K562 (cell line): Measurements from ENCODE around the gene PSMB8. TPM values are rescaled to one million over a fixed set of nuclear protein-coding genes. Genes with fewer than 3 reads are reported as not detected.

Experiments
- BCOR ChIP-seq: fragments of 450-650 bp; IDR thresholded peaks from 2 replicates; pipeline ENCODE4 v1.6.1; 2016
- HEY1 ChIP-seq: fragments of 250-450 bp; sonication (Bioruptor Pico); IDR thresholded peaks from 2 replicates; pipeline ENCODE4 v1.5.0; 2020; ENCODE audit warnings: mild to moderate bottlenecking, moderate library complexity, borderline replicate concordance
- PML ChIP-seq: IDR thresholded peaks from 2 replicates; pipeline ENCODE4 v1.6.1; 2012; ENCODE audit warnings: low read length, inconsistent platforms
- SMAD4 ChIP-seq: fragments of 250-450 bp; sonication (Bioruptor Pico); conservative IDR thresholded peaks from 2 replicates; pipeline ENCODE4 v1.8.0; 2021; ENCODE audit warnings: inconsistent platforms, mild to moderate bottlenecking, moderate library complexity
- ZNF124 ChIP-seq: sonication (generic); formaldehyde crosslinking; IDR thresholded peaks from 2 replicates; pipeline ENCODE4 v1.8.1; 2022; ENCODE audit warnings: missing genetic modification reagents
- ZNF165 ChIP-seq: fragments of 250-450 bp; sonication (Bioruptor Pico); IDR thresholded peaks from 2 replicates; pipeline ENCODE4 v1.4.0; 2020; ENCODE audit warnings: borderline replicate concordance
- ZNF644 ChIP-seq: fragments of 200-800 bp; sonication (Bioruptor generic); IDR thresholded peaks from 2 replicates; pipeline ENCODE4 v1.6.1; 2016; ENCODE audit warnings: low read depth, missing genetic modification characterization, missing compliant biosample characterization
- ZNF778 ChIP-seq: fragments of 450-650 bp; formaldehyde crosslinking; IDR thresholded peaks from 2 replicates; pipeline ENCODE4 v1.4.0; 2020; ENCODE audit warnings: mild to moderate bottlenecking, moderate library complexity
- polyA plus RNA-seq, 8 experiments: library from polyadenylated mRNA; depleted of rRNA in 4 of 8; stranded (reverse) in 5 of 8; unstranded in 3 of 8; fragments of >200 nt; fragmentation: Nextera tagmentation in 2 of 8; fragmentation: Illumina TruSeq in 1 of 8; extraction: Ambion mirVana in 2 of 8; extraction: Trizol in 1 of 8; gene quantifications; 2 replicates each; pipeline versions ENCODE4 v1.2.1 to v1.2.3, GENCODE V29; 2011 to 2014; ENCODE audit warnings: inconsistent platforms in 1 of 8, missing spikeins in 1 of 8
- total RNA-seq, 7 experiments: library from RNA; depleted of rRNA in 6 of 7; stranded (reverse); fragments of >200 nt in 6 of 7; fragmentation: Illumina TruSeq in 2 of 7; extraction: Trizol in 2 of 7; gene quantifications; 2 replicates each; pipeline versions ENCODE4 v1.2.1 to v1.2.3, GENCODE V29; 2011 to 2021; ENCODE audit warnings: low replicate concordance in 1 of 7
- TF ChIP-seq, protein P1 (sequence below), 2 experiments: fragments of 450-650 bp; IDR thresholded peaks; 2 replicates each; pipeline ENCODE4 v1.6.1; 2018; ENCODE audit warnings: mild to moderate bottlenecking in 2 of 2, low read depth in 1 of 2; ENCODE audit not compliant: partially characterized antibody in 2 of 2
- TF ChIP-seq, protein P2 (sequence below): fragments of 250-450 bp; sonication (Bioruptor Pico); IDR thresholded peaks from 2 replicates; pipeline ENCODE4 v1.8.0; 2022; ENCODE audit warnings: moderate library complexity, mild to moderate bottlenecking, inconsistent platforms
- TF ChIP-seq, protein P3 (sequence below): IDR thresholded peaks from 2 replicates; pipeline ENCODE4 v1.6.1; 2014; ENCODE audit warnings: antibody characterized with exemption
- TF ChIP-seq, protein P4 (sequence below), 2 experiments: IDR thresholded peaks in 1 of 2; conservative IDR thresholded peaks in 1 of 2; 2 replicates each; pipeline ENCODE4 v1.6.1; 2016; ENCODE audit warnings: low read depth in 2 of 2, mild to moderate bottlenecking in 1 of 2, missing compliant biosample characterization in 1 of 2, missing genetic modification characterization in 1 of 2, moderate library complexity in 1 of 2
- TF ChIP-seq, protein P5 (sequence below): fragments of 250-450 bp; sonication (Bioruptor Pico); IDR thresholded peaks from 2 replicates; pipeline ENCODE4 v1.4.0; 2020; ENCODE audit warnings: mild to moderate bottlenecking, moderate library complexity

PSMB8 gene
- total and polyA plus RNA-seq, 9 of the 15 experiments (the other 6 are each of a cell fraction or from before 2014, with no cell fraction given) = 0.71 to 4.0 (median 2.4) TPM

DNA sequence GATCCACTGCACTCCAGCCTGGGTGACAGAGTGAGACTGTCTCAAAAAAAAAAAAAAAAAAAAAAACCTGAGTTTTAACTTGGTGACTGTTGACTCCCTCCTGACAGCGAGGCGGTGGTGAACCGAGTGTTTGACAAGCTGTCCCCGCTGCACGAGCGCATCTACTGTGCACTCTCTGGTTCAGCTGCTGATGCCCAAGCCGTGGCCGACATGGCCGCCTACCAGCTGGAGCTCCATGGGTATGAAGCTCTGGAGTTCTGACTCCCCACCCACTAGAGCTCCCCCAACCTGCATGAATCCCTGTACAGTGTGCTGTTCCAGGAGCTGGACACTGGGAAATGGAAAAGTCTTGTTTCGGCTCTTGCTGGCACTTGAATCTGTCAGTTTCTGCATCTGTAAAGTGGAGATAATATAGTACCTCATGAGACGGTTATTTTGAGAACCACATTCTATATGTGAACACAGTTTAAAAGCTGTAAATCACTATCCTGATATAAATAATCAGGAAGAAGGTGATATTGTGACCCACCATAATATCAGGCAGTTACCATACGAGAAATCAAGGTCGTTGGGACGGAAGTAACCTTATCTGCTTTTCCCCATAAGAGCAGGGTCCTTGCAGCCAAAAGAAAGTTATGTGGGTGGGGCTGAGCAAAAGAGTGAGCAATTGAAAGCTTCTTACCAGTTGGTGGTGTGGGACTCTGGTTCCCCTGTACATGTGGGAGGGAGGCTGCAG lies 13.5 kb upstream of the PSMB8 start (continued):
- TF ChIP-seq, protein P1, sequence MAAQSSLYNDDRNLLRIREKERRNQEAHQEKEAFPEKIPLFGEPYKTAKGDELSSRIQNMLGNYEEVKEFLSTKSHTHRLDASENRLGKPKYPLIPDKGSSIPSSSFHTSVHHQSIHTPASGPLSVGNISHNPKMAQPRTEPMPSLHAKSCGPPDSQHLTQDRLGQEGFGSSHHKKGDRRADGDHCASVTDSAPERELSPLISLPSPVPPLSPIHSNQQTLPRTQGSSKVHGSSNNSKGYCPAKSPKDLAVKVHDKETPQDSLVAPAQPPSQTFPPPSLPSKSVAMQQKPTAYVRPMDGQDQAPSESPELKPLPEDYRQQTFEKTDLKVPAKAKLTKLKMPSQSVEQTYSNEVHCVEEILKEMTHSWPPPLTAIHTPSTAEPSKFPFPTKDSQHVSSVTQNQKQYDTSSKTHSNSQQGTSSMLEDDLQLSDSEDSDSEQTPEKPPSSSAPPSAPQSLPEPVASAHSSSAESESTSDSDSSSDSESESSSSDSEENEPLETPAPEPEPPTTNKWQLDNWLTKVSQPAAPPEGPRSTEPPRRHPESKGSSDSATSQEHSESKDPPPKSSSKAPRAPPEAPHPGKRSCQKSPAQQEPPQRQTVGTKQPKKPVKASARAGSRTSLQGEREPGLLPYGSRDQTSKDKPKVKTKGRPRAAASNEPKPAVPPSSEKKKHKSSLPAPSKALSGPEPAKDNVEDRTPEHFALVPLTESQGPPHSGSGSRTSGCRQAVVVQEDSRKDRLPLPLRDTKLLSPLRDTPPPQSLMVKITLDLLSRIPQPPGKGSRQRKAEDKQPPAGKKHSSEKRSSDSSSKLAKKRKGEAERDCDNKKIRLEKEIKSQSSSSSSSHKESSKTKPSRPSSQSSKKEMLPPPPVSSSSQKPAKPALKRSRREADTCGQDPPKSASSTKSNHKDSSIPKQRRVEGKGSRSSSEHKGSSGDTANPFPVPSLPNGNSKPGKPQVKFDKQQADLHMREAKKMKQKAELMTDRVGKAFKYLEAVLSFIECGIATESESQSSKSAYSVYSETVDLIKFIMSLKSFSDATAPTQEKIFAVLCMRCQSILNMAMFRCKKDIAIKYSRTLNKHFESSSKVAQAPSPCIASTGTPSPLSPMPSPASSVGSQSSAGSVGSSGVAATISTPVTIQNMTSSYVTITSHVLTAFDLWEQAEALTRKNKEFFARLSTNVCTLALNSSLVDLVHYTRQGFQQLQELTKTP (IDR thresholded peaks at IDR 0.05; ENCODE audit: low read depth in 1 of 2, partially characterized antibody in 2 of 2) = peak in 1 of 2 experiments; percentile 88
- TF ChIP-seq, protein P2, sequence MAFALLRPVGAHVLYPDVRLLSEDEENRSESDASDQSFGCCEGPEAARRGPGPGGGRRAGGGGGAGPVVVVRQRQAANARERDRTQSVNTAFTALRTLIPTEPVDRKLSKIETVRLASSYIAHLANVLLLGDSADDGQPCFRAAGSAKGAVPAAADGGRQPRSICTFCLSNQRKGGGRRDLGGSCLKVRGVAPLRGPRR = no peak
- no peak for TF ChIP-seq HEY1
- no peak for TF ChIP-seq ZNF165 (CRISPR knock-in tag)
- TF ChIP-seq, protein P3, sequence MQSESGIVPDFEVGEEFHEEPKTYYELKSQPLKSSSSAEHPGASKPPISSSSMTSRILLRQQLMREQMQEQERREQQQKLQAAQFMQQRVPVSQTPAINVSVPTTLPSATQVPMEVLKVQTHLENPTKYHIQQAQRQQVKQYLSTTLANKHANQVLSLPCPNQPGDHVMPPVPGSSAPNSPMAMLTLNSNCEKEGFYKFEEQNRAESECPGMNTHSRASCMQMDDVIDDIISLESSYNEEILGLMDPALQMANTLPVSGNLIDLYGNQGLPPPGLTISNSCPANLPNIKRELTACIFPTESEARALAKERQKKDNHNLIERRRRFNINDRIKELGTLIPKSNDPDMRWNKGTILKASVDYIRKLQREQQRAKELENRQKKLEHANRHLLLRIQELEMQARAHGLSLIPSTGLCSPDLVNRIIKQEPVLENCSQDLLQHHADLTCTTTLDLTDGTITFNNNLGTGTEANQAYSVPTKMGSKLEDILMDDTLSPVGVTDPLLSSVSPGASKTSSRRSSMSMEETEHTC = no peak
- no peak for TF ChIP-seq ZNF644 (tag)
- TF ChIP-seq, protein P4, sequence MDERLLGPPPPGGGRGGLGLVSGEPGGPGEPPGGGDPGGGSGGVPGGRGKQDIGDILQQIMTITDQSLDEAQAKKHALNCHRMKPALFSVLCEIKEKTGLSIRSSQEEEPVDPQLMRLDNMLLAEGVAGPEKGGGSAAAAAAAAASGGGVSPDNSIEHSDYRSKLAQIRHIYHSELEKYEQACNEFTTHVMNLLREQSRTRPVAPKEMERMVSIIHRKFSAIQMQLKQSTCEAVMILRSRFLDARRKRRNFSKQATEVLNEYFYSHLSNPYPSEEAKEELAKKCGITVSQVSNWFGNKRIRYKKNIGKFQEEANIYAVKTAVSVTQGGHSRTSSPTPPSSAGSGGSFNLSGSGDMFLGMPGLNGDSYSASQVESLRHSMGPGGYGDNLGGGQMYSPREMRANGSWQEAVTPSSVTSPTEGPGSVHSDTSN (CRISPR knock-in tag; IDR thresholded peaks at IDR 0.05; ENCODE audit: low read depth) = no peak
- TF ChIP-seq, protein P4 (tag; conservative IDR thresholded peaks at IDR 0.05; ENCODE audit: low read depth) = peak; percentile 56
- TF ChIP-seq PML = peak; percentile 69
- peak; percentile 47 for TF ChIP-seq BCOR
- TF ChIP-seq ZNF124 (CRISPR knock-in tag) = no peak
- TF ChIP-seq SMAD4 (CRISPR knock-in tag) = peak; percentile 55; the same call in 1 of the 2 replicates
- TF ChIP-seq, protein P5, sequence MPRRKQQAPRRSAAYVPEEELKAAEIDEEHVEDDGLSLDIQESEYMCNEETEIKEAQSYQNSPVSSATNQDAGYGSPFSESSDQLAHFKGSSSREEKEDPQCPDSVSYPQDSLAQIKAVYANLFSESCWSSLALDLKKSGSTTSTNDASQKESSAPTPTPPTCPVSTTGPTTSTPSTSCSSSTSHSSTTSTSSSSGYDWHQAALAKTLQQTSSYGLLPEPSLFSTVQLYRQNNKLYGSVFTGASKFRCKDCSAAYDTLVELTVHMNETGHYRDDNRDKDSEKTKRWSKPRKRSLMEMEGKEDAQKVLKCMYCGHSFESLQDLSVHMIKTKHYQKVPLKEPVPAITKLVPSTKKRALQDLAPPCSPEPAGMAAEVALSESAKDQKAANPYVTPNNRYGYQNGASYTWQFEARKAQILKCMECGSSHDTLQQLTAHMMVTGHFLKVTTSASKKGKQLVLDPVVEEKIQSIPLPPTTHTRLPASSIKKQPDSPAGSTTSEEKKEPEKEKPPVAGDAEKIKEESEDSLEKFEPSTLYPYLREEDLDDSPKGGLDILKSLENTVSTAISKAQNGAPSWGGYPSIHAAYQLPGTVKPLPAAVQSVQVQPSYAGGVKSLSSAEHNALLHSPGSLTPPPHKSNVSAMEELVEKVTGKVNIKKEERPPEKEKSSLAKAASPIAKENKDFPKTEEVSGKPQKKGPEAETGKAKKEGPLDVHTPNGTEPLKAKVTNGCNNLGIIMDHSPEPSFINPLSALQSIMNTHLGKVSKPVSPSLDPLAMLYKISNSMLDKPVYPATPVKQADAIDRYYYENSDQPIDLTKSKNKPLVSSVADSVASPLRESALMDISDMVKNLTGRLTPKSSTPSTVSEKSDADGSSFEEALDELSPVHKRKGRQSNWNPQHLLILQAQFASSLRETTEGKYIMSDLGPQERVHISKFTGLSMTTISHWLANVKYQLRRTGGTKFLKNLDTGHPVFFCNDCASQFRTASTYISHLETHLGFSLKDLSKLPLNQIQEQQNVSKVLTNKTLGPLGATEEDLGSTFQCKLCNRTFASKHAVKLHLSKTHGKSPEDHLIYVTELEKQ (CRISPR knock-in tag) = no peak
- TF ChIP-seq ZNF778 = no peak
